Kidney glomerular epithelial cell (primary cell): ENCODE data around the gene BCL11A.

ENCODE experiments used
- DNase-seq: peaks from one replicate; lab custom pipeline; 2025; lab: John Stamatoyannopoulos, UW

The BCL11A gene

GRCh38 chr2:60558536-60558935 is 5.1 kb upstream of the BCL11A start:
- DNase-seq = no peak

- no peak for DNase-seq
These were observed 4.0 kb upstream of the BCL11A start for GRCh38 chr2:60557486-60557864.

GRCh38 chr2:60556576-60557485 is 3.4 kb upstream of the BCL11A start:
- DNase-seq = no peak

GRCh38 chr2:60556175-60556574 is 2.7 kb upstream of the BCL11A start:
- no peak for DNase-seq

- DNase-seq = no peak
These were observed 2.3 kb upstream of the BCL11A start for GRCh38 chr2:60555783-60556139.

- DNase-seq = no peak
These were observed 1.8 kb upstream of the BCL11A start for GRCh38 chr2:60555066-60555782.

- peak; percentile 19 for DNase-seq
These were observed 1.2 kb upstream of the BCL11A start for GRCh38 chr2:60554646-60555065.

- DNase-seq = no peak
These were observed 706 bp upstream of the BCL11A start for GRCh38 chr2:60554074-60554645.

- no peak for DNase-seq
These were observed 481 bp downstream of the BCL11A start for GRCh38 chr2:60552851-60553494.

GRCh38 chr2:60552078-60552850 is 1.2 kb downstream of the BCL11A start:
- DNase-seq = no peak

GRCh38 chr2:60551240-60552077 is 2.0 kb downstream of the BCL11A start:
- no peak for DNase-seq

GRCh38 chr2:60550984-60551239 is 2.5 kb downstream of the BCL11A start:
- no peak for DNase-seq

GRCh38 chr2:60550178-60550983 is 3.1 kb downstream of the BCL11A start:
- DNase-seq = peak; percentile 74

- peak; percentile 61 for DNase-seq
These were observed 3.6 kb downstream of the BCL11A start for GRCh38 chr2:60549928-60550177.

GRCh38 chr2:60549238-60549927 is 4.1 kb downstream of the BCL11A start:
- no peak for DNase-seq

- no peak for DNase-seq
These were observed 4.6 kb downstream of the BCL11A start for GRCh38 chr2:60548845-60549237.

GRCh38 chr2:60548311-60548710 is 5.1 kb downstream of the BCL11A start:
- no peak for DNase-seq

GRCh38 chr2:60547841-60548240 is 5.6 kb downstream of the BCL11A start:
- DNase-seq = no peak

GRCh38 chr2:60546756-60547420 is 6.6 kb downstream of the BCL11A start:
- DNase-seq = no peak
